PFSK-1 (cell line): ENCODE data around the gene DOCK4.

ENCODE experiments used
- FOXP2 ChIP-seq: optimal IDR thresholded peaks from 2 replicates; pipeline ENCODE3; 2011; ENCODE audit warnings: borderline replicate concordance, control low read depth, inconsistent platforms; ENCODE audit not compliant: insufficient read depth; ENCODE audit errors: extremely low read length, extremely low read depth
- POLR2AphosphoS5 ChIP-seq: IDR thresholded peaks from 2 replicates; pipeline ENCODE4 v1.6.1; 2012; ENCODE audit warnings: low read depth, mild to moderate bottlenecking, control low read depth, low read length, moderate library complexity
- REST ChIP-seq, 2 experiments: IDR thresholded peaks; 2 replicates each; pipeline versions ENCODE4 v1.6.1 to v1.8.0; 2011 to 2012; ENCODE audit warnings: low read depth in 2 of 2, low read length in 2 of 2, control low read depth in 1 of 2, inconsistent platforms in 1 of 2, mild to moderate bottlenecking in 1 of 2, moderate library complexity in 1 of 2; ENCODE audit not compliant: insufficient read depth in 1 of 2
- SIN3A ChIP-seq: IDR thresholded peaks from 2 replicates; pipeline ENCODE4 v1.6.1; 2012; ENCODE audit warnings: mild to moderate bottlenecking, low read length, moderate library complexity, borderline replicate concordance; ENCODE audit not compliant: insufficient read depth
- TAF1 ChIP-seq: IDR thresholded peaks from 2 replicates; pipeline ENCODE4 v1.6.1; 2012; ENCODE audit warnings: low read length, control low read depth, borderline replicate concordance; ENCODE audit not compliant: insufficient read depth

GRCh38 chr7:111942450-111943081 is 263.6 kb downstream of the DOCK4 start:
- no peak for TF ChIP-seq REST (IDR thresholded peaks at IDR 0.05; ENCODE audit: insufficient read depth in 1 of 2, low read depth in 2 of 2, low read length in 2 of 2)
- TF ChIP-seq POLR2AphosphoS5, result no peak
- no peak for TF ChIP-seq TAF1
- TF ChIP-seq FOXP2, result no peak
- no peak for TF ChIP-seq SIN3A
